K562 (cell line): ENCODE data around the gene JUNB. TPM values are rescaled to one million over a fixed set of nuclear protein-coding genes. Genes with fewer than 3 reads are reported as not detected.

Source experiments
- ADNP ChIP-seq: fragments of 200-800 bp; sonication (Bioruptor generic); IDR thresholded peaks from 2 replicates; pipeline ENCODE4 v1.6.1; 2016; ENCODE audit warnings: missing genetic modification characterization, missing compliant biosample characterization
- ARID1B ChIP-seq: fragments of 450-650 bp; IDR thresholded peaks from 2 replicates; pipeline ENCODE4 v1.6.1; 2016; ENCODE audit warnings: antibody characterized with exemption, mild to moderate bottlenecking, inconsistent platforms
- HDAC1 ChIP-seq, 2 experiments: fragments of 450-650 bp; IDR thresholded peaks; 2 replicates each; pipeline ENCODE4 v1.6.1; 2016 to 2017; ENCODE audit warnings: inconsistent platforms in 1 of 2, mild to moderate bottlenecking in 1 of 2, moderate library complexity in 1 of 2
- MEIS2 ChIP-seq: fragments of 450-650 bp; IDR thresholded peaks from 2 replicates; pipeline ENCODE4 v1.6.1; 2014; ENCODE audit warnings: mild to moderate bottlenecking; ENCODE audit not compliant: partially characterized antibody
- RBFOX2 ChIP-seq: fragments of 200-400 bp; formaldehyde crosslinking; IDR thresholded peaks from 2 replicates; pipeline ENCODE4 v1.6.1; 2017; ENCODE audit warnings: low read depth, mild to moderate bottlenecking, low read length, moderate library complexity
- SNIP1 ChIP-seq: fragments of 450-650 bp; IDR thresholded peaks from 2 replicates; pipeline ENCODE4 v1.7.1; 2017; ENCODE audit warnings: low read depth, mild to moderate bottlenecking
- ZNF134 ChIP-seq: fragments of 250-450 bp; sonication (Bioruptor Pico); conservative IDR thresholded peaks from 2 replicates; pipeline ENCODE4 v1.4.0; 2020
- ZNF444 ChIP-seq: fragments of 250-450 bp; sonication (Bioruptor Pico); IDR thresholded peaks from 2 replicates; pipeline ENCODE4 v1.4.0; 2020; ENCODE audit warnings: mild to moderate bottlenecking, moderate library complexity
- polyA plus RNA-seq, 8 experiments: library from polyadenylated mRNA; depleted of rRNA in 4 of 8; stranded (reverse) in 5 of 8; unstranded in 3 of 8; fragments of >200 nt; fragmentation: Nextera tagmentation in 2 of 8; fragmentation: Illumina TruSeq in 1 of 8; extraction: Ambion mirVana in 2 of 8; extraction: Trizol in 1 of 8; gene quantifications; 2 replicates each; pipeline versions ENCODE4 v1.2.1 to v1.2.3, GENCODE V29; 2011 to 2014; ENCODE audit warnings: inconsistent platforms in 1 of 8, missing spikeins in 1 of 8
- total RNA-seq, 7 experiments: library from RNA; depleted of rRNA in 6 of 7; stranded (reverse); fragments of >200 nt in 6 of 7; fragmentation: Illumina TruSeq in 2 of 7; extraction: Trizol in 2 of 7; gene quantifications; 2 replicates each; pipeline versions ENCODE4 v1.2.1 to v1.2.3, GENCODE V29; 2011 to 2021; ENCODE audit warnings: low replicate concordance in 1 of 7
- TF ChIP-seq, protein P1 (sequence below), 2 experiments: fragments of 450-650 bp; IDR thresholded peaks; 2 replicates each; pipeline ENCODE4 v1.6.1; 2016; ENCODE audit warnings: mild to moderate bottlenecking in 2 of 2, borderline replicate concordance in 1 of 2, low read depth in 1 of 2, moderate library complexity in 1 of 2
- TF ChIP-seq, protein P2 (sequence below): fragments of 450-650 bp; formaldehyde crosslinking; IDR thresholded peaks from 2 replicates; pipeline ENCODE4 v1.4.0; 2020; ENCODE audit warnings: mild to moderate bottlenecking, mixed read lengths
- TF ChIP-seq, protein P3 (sequence below), 2 experiments: fragments of 450-650 bp; conservative IDR thresholded peaks; 2 replicates each; pipeline ENCODE4 v1.6.1; 2017; ENCODE audit warnings: mild to moderate bottlenecking in 2 of 2, moderate library complexity in 2 of 2

JUNB gene
- total and polyA plus RNA-seq, 9 of the 15 experiments (the other 6 are each of a cell fraction or from before 2014, with no cell fraction given) = 0.23 to 88.1 (median 13.1) TPM

DNA sequence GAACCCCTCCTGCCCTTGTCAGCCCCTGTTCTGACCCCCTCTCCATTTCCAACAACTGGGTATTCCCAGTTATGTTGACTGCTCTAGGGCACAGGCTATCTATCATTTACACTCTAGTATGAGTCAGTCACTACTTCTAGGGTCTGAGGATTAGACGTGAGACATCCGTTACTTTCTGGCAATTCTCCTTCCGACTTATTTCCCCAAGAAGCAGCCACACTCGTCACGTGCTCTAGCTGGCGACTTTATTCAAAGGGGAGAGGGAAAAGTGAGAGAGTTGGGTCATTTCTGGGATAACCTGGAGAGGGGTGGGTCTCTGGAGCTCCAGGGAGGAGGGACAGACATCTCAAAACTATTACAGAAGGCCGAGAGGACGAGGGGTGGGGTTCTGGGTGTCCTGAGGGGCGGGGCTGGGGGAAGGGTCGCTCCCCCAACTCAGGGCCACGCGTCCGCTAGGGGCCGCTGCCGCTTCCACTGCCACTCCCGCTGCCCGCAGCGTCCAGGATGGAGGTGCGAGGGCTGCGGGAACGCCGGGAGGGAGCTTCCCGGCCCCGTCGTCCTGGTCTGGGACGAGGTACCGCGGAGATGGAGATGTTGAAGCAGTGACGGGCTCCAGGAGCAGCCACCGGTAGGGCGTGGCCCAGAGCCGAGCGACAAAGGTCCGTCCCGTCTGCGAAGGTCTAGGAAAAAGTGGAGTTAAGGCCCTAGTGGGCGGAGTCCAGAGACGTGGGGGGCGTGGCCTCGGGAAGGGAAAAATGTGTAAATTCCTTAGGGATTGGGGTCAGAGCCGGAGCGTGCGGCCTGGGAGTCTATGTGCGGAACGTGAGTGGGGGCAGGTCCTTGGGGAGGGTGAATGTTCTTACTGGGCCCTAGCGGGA is 34.2 kb downstream of the JUNB start (continued):
- TF ChIP-seq, protein P1, sequence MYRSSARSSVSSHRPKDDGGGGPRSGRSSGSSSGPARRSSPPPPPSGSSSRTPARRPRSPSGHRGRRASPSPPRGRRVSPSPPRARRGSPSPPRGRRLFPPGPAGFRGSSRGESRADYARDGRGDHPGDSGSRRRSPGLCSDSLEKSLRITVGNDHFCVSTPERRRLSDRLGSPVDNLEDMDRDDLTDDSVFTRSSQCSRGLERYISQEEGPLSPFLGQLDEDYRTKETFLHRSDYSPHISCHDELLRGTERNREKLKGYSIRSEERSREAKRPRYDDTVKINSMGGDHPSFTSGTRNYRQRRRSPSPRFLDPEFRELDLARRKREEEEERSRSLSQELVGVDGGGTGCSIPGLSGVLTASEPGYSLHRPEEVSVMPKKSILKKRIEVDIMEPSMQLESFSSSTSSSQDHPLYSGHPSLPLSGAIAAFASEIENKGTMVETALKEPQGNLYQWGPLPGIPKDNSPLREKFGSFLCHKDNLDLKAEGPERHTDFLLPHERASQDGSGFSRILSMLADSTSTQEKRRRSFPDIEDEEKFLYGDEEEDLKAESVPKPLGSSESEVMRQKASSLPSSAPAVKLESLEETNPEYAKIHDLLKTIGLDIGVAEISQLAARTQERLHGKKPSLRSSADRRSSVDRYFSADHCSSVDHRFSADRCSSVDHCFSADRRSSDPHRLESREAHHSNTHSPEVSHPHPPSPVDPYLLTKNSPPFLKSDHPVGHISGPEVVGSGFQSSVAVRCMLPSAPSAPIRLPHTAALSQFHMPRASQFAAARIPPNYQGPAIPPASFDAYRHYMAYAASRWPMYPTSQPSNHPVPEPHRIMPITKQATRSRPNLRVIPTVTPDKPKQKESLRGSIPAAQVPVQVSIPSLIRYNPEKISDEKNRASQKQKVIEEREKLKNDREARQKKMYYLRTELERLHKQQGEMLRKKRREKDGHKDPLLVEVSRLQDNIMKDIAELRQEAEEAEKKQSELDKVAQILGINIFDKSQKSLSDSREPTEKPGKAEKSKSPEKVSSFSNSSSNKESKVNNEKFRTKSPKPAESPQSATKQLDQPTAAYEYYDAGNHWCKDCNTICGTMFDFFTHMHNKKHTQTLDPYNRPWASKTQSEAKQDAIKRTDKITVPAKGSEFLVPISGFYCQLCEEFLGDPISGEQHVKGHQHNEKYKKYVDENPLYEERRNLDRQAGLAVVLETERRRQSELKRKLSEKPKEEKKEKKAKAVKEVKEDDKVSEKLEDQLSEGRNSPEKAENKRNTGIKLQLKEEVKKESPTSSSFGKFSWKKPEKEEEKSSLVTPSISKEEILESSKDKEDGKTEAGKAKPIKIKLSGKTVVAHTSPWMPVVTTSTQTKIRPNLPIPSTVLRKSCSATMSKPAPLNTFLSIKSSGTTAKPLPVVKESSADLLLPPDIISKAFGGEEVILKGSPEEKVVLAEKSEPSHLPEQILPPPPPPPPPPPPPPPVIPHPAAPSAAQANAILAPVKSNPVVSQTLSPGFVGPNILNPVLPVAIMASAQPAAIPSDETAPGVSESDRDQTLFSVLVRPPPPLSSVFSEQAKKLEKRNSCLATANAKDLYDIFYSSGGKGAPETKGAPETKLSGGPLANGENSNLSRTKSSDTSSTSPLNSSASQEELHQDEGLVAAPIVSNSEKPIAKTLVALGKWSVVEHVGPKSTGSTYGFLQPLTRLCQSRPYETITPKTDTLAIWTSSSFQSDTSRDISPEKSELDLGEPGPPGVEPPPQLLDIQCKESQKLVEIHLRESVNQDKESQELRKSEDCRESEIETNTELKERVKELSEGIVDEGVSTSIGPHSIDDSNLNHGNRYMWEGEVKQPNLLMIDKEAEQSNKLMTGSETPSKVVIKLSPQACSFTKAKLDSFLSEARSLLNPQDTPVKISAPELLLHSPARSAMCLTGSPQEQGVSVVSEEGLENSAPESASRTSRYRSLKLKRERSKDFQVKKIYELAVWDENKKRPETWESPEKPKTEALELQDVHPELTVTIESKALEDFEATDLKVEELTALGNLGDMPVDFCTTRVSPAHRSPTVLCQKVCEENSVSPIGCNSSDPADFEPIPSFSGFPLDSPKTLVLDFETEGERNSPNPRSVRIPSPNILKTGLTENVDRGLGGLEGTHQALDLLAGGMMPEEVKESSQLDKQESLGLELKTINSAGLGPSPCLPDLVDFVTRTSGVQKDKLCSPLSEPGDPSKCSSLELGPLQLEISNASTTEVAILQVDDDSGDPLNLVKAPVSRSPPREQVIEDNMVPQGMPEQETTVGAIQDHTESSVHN (IDR thresholded peaks at IDR 0.05; ENCODE audit: borderline replicate concordance in 1 of 2, low read depth in 1 of 2) = no peak
- TF ChIP-seq RBFOX2 (peak; percentile 48; the same call in 1 of the 2 replicates), HDAC1 (IDR thresholded peaks at IDR 0.05) (0 out of 4 replicates have a peak, but pooled peaks of 1 of the 2 experiments have one; percentile 32), MEIS2 (peak; percentile 38), ZNF134 (CRISPR knock-in tag) (no peak), ADNP (tag) (0 out of 2 replicates have a peak, but pooled peaks have one; percentile 44), ZNF444 (CRISPR knock-in tag) (no peak), SNIP1 (no peak), ARID1B (peak; percentile 33; the same call in 1 of the 2 replicates)
- TF ChIP-seq, protein P2, sequence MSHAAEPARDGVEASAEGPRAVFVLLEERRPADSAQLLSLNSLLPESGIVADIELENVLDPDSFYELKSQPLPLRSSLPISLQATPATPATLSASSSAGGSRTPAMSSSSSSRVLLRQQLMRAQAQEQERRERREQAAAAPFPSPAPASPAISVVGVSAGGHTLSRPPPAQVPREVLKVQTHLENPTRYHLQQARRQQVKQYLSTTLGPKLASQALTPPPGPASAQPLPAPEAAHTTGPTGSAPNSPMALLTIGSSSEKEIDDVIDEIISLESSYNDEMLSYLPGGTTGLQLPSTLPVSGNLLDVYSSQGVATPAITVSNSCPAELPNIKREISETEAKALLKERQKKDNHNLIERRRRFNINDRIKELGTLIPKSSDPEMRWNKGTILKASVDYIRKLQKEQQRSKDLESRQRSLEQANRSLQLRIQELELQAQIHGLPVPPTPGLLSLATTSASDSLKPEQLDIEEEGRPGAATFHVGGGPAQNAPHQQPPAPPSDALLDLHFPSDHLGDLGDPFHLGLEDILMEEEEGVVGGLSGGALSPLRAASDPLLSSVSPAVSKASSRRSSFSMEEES = peak; percentile 26; the same call in 1 of the 2 replicates
- TF ChIP-seq, protein P3, sequence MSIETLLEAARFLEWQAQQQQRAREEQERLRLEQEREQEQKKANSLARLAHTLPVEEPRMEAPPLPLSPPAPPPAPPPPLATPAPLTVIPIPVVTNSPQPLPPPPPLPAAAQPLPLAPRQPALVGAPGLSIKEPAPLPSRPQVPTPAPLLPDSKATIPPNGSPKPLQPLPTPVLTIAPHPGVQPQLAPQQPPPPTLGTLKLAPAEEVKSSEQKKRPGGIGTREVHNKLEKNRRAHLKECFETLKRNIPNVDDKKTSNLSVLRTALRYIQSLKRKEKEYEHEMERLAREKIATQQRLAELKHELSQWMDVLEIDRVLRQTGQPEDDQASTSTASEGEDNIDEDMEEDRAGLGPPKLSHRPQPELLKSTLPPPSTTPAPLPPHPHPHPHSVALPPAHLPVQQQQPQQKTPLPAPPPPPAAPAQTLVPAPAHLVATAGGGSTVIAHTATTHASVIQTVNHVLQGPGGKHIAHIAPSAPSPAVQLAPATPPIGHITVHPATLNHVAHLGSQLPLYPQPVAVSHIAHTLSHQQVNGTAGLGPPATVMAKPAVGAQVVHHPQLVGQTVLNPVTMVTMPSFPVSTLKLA (conservative IDR thresholded peaks at IDR 0.05) = peak; percentile 22 to 63; a peak in 2 of 4 replicates
